HepG2 (cell line): ENCODE measurements around the gene AGAP1. TPM values are rescaled to one million over a fixed set of nuclear protein-coding genes. Genes with fewer than 3 reads are reported as not detected.

ENCODE experiments used
- ARNTL ChIP-seq: sonication (generic); formaldehyde crosslinking; IDR thresholded peaks from 2 replicates; pipeline ENCODE4 v1.4.0; 2020; ENCODE audit warnings: mild to moderate bottlenecking, missing genetic modification reagents
- ATF1 ChIP-seq: IDR thresholded peaks from 2 replicates; pipeline ENCODE4 v1.6.1; 2016; ENCODE audit warnings: mild to moderate bottlenecking, control low read depth
- HNF1A ChIP-seq, 2 experiments: sonication (generic) in 1 of 2; formaldehyde crosslinking in 1 of 2; IDR thresholded peaks; 2 replicates each; pipeline versions ENCODE4 v1.4.0 to v1.6.1; 2016 to 2020; ENCODE audit warnings: borderline replicate concordance in 1 of 2, low read depth in 1 of 2, mild to moderate bottlenecking in 1 of 2, missing genetic modification reagents in 1 of 2
- IKZF4 ChIP-seq: sonication (generic); formaldehyde crosslinking; IDR thresholded peaks from 2 replicates; pipeline ENCODE4 v1.5.1; 2020; ENCODE audit warnings: borderline replicate concordance, mild to moderate bottlenecking, low read depth, missing genetic modification reagents; ENCODE audit errors: not compliant biosample characterization
- KAT8 ChIP-seq: IDR thresholded peaks from 2 replicates; pipeline ENCODE4 v1.6.1; 2016; ENCODE audit warnings: missing genetic modification reagents, missing compliant biosample characterization
- MATR3 ChIP-seq: sonication (generic); formaldehyde crosslinking; IDR thresholded peaks from 2 replicates; pipeline ENCODE4 v1.4.0; 2020; ENCODE audit warnings: missing genetic modification reagents
- NFIC ChIP-seq: IDR thresholded peaks from 2 replicates; pipeline ENCODE4 v1.6.1; 2012; ENCODE audit warnings: mild to moderate bottlenecking, low read length, inconsistent platforms
- PCBP1 ChIP-seq: fragments of 200-400 bp; formaldehyde crosslinking; IDR thresholded peaks from 2 replicates; pipeline ENCODE4 v1.6.1; 2017; ENCODE audit warnings: mild to moderate bottlenecking, low read depth, low read length, borderline replicate concordance
- PRPF4 ChIP-seq: fragments of 200-400 bp; formaldehyde crosslinking; IDR thresholded peaks from 2 replicates; pipeline ENCODE4 v1.6.1; 2016; ENCODE audit warnings: low read length, low read depth; ENCODE audit not compliant: poor library complexity, severe bottlenecking
- SCMH1 ChIP-seq: sonication (generic); formaldehyde crosslinking; IDR thresholded peaks from 2 replicates; pipeline ENCODE4 v1.9.0; 2021; ENCODE audit warnings: missing genetic modification reagents, mild to moderate bottlenecking, borderline replicate concordance
- SIX1 ChIP-seq: sonication (generic); formaldehyde crosslinking; IDR thresholded peaks from 2 replicates; pipeline ENCODE4 v1.4.0; 2020; ENCODE audit warnings: missing genetic modification reagents, borderline replicate concordance
- SKI ChIP-seq: fragments of 450-650 bp; IDR thresholded peaks from one replicate; pipeline ENCODE4 v1.6.1; 2018; ENCODE audit warnings: mild to moderate bottlenecking; ENCODE audit not compliant: partially characterized antibody
- SRSF4 ChIP-seq: fragments of 200-400 bp; formaldehyde crosslinking; IDR thresholded peaks from one replicate; pipeline ENCODE4 v1.6.1; 2018; ENCODE audit warnings: mild to moderate bottlenecking, low read depth, low read length, moderate library complexity; ENCODE audit not compliant: poor library complexity, severe bottlenecking
- TEAD2 ChIP-seq: sonication (generic); formaldehyde crosslinking; IDR thresholded peaks from 2 replicates; pipeline ENCODE4 v1.9.0; 2021; ENCODE audit warnings: missing genetic modification reagents
- THRA ChIP-seq: sonication (generic); formaldehyde crosslinking; IDR thresholded peaks from 2 replicates; pipeline ENCODE4 v1.4.0; 2020; ENCODE audit warnings: missing genetic modification reagents, borderline replicate concordance
- ZBTB21 ChIP-seq: sonication (generic); formaldehyde crosslinking; IDR thresholded peaks from 2 replicates; pipeline ENCODE4 v1.4.0; 2020; ENCODE audit warnings: missing genetic modification reagents
- ZC3H4 ChIP-seq: sonication (generic); formaldehyde crosslinking; IDR thresholded peaks from 2 replicates; pipeline ENCODE4 v1.4.0; 2020; ENCODE audit warnings: missing genetic modification reagents, borderline replicate concordance
- ZKSCAN5 ChIP-seq: sonication (generic); formaldehyde crosslinking; IDR thresholded peaks from 2 replicates; pipeline ENCODE4 v1.5.1; 2020; ENCODE audit warnings: mild to moderate bottlenecking, missing genetic modification reagents
- ZNF30 ChIP-seq: sonication (generic); formaldehyde crosslinking; IDR thresholded peaks from 2 replicates; pipeline ENCODE4 v1.5.0; 2020; ENCODE audit warnings: mild to moderate bottlenecking, missing genetic modification reagents
- ZNF354B ChIP-seq: sonication (generic); formaldehyde crosslinking; IDR thresholded peaks from 2 replicates; pipeline ENCODE4 v1.8.0; 2022; ENCODE audit warnings: mild to moderate bottlenecking, missing genetic modification reagents
- ZNF562 ChIP-seq: sonication (generic); formaldehyde crosslinking; IDR thresholded peaks from 2 replicates; pipeline ENCODE4 v1.8.0; 2022; ENCODE audit warnings: missing genetic modification reagents, borderline replicate concordance
- ZSCAN31 ChIP-seq: sonication (generic); formaldehyde crosslinking; IDR thresholded peaks from 2 replicates; pipeline ENCODE4 v1.5.0; 2020; ENCODE audit warnings: low read depth, mild to moderate bottlenecking, missing genetic modification reagents
- polyA plus RNA-seq, 8 experiments: library from polyadenylated mRNA; depleted of rRNA in 3 of 8; stranded (reverse) in 7 of 8; unstranded in 1 of 8; fragments of >200 nt; fragmentation: Illumina TruSeq in 4 of 8; extraction: Trizol in 4 of 8; gene quantifications; 2 replicates each; pipeline versions ENCODE4 v1.2.1 to v1.2.3, GENCODE V29; 2011 to 2016; ENCODE audit warnings: low read depth in 4 of 8, missing spikeins in 1 of 8, mixed read lengths in 1 of 8; ENCODE audit not compliant: insufficient read depth in 1 of 8
- total RNA-seq, 5 experiments: library from RNA; depleted of rRNA; stranded (reverse); fragments of >200 nt; fragmentation: Illumina TruSeq; extraction: Trizol; gene quantifications; 2 replicates each; pipeline ENCODE4 v1.2.3, GENCODE V29; 2016; ENCODE audit warnings: low read depth in 1 of 5
- TF ChIP-seq, protein P1 (sequence below): sonication (generic); formaldehyde crosslinking; IDR thresholded peaks from 2 replicates; pipeline ENCODE4 v1.8.0; 2022; ENCODE audit warnings: mild to moderate bottlenecking, missing genetic modification reagents; ENCODE audit not compliant: insufficient replicate concordance

The AGAP1 gene
- total and polyA plus RNA-seq, 2 of the 13 experiments (the other 11 are each of a cell fraction or from before 2014, with no cell fraction given): 21.2 to 32.7 TPM

DNA sequence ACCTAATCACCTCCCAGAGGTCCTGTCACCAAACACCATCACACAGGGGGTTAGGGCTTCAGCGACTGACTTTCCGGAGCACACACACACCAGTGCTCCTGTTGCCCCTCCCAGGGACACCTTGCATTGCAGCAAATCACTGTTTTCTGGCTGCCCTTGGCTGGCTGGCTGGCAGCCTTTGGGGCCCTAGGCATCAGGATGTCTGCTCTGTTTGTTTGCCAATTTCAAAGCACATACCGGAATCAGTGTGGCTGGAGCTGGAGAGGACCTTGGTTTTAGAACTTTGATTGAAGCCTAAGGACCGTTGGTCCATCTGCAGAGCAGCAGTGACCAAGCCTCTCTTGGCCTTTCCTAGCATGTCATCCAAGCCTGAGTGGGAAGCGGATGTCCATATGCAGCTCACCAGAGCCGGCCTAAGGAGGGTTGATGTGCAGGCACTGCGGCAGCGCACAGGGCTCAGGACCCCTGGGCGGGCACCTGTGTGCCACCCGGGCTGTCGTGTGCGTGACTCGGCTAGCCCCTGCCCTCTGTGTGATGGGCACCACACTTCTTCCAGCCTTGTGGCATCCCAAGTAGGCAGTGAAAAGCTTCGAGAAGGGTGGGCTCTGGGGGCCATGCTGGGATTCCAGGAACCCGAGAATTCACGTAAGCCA, 612.2 kb downstream of the AGAP1 start (continued):
- TF ChIP-seq, protein P1, sequence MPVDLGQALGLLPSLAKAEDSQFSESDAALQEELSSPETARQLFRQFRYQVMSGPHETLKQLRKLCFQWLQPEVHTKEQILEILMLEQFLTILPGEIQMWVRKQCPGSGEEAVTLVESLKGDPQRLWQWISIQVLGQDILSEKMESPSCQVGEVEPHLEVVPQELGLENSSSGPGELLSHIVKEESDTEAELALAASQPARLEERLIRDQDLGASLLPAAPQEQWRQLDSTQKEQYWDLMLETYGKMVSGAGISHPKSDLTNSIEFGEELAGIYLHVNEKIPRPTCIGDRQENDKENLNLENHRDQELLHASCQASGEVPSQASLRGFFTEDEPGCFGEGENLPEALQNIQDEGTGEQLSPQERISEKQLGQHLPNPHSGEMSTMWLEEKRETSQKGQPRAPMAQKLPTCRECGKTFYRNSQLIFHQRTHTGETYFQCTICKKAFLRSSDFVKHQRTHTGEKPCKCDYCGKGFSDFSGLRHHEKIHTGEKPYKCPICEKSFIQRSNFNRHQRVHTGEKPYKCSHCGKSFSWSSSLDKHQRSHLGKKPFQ: no peak
- TF ChIP-seq ZNF30: no peak
- TF ChIP-seq ZC3H4: no peak
- TF ChIP-seq TEAD2: no peak
- TF ChIP-seq ZBTB21: no peak
- TF ChIP-seq ZKSCAN5 (CRISPR knock-in tag): no peak
- no peak for TF ChIP-seq IKZF4
- no peak for TF ChIP-seq ZNF354B (CRISPR knock-in tag)
- no peak for TF ChIP-seq SCMH1 (CRISPR knock-in tag)
- TF ChIP-seq PRPF4: no peak
- TF ChIP-seq ZNF562: no peak
- TF ChIP-seq PCBP1: no peak
- TF ChIP-seq KAT8: no peak; the same call in 1 of the 2 replicates
- TF ChIP-seq ZSCAN31 (CRISPR knock-in tag): no peak
- TF ChIP-seq SRSF4: no peak
- no peak for TF ChIP-seq ATF1 (CRISPR knock-in tag)
- no peak for TF ChIP-seq MATR3
- peak; percentile 63; the same call in 1 of the 2 replicates for TF ChIP-seq SIX1 (CRISPR knock-in tag)
- peak; percentile 48 for TF ChIP-seq SKI
- TF ChIP-seq ARNTL (CRISPR knock-in tag): no peak
- no peak for TF ChIP-seq HNF1A (IDR thresholded peaks at IDR 0.05; ENCODE audit: low read depth)
- TF ChIP-seq HNF1A (CRISPR knock-in tag; IDR thresholded peaks at IDR 0.05; ENCODE audit: borderline replicate concordance): peak; percentile 42; the same call in 1 of the 2 replicates
- no peak for TF ChIP-seq NFIC
- peak; percentile 53; the same call in 1 of the 2 replicates for TF ChIP-seq THRA (CRISPR knock-in tag)
